Measurements from ENCODE around the gene CSAD. TPM values are rescaled to one million over a fixed set of nuclear protein-coding genes. Genes with fewer than 3 reads are reported as not detected.

Gene CSAD
- total RNA-seq, 5 donors from 2014 or later (not counting 1 experiment from before 2014, with no cell fraction given), result 48.6 to 69.6 (median 62.3) TPM

DNA sequence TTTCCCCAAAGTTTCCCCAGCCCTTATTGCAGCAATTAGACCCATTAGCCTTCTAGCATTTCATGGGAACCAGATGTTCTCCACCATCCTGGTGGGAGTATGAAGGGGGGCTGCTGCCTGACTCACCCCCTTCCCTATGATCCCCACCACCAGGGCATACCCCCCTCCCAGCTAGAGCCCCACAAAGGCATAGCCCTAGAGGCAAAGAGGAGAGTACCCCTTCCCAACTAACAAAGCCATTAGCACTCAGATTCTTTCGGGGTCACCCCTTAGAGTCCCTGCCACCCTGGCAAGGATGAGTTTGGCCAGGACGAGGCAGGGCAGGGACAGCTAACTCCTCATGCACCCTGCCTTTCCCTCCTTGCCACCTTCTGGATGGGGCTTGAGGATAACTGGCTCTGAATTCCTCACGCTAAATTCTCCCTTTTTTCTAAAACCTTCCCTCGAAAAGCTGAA is 42.1 kb upstream of the CSAD start:
- Histone ChIP-seq H3K4me1 (ENCODE audit: control insufficient read depth in 1 of 2, extremely low read depth in 1 of 2, insufficient read depth in 2 of 2, low read length in 2 of 2) (peaks cover 38 to 87% of the 10 kb centered on the region in 2 experiments), H3K27me3 (replicated peaks in 1 of 2; ENCODE audit: control insufficient read depth in 2 of 2, extremely low read depth in 1 of 2, insufficient read depth in 2 of 2, low read length in 1 of 2) (no peaks in the 10 kb centered on the region), H3K9me3 (no peaks in the 10 kb centered on the region), H3K36me3 (ENCODE audit: control insufficient read depth in 2 of 2, extremely low read depth in 1 of 2, insufficient read depth in 1 of 2, low read length in 1 of 2) (peaks cover 0 to 2% of the 10 kb centered on the region in 2 donors), H3K27ac (ENCODE audit: low read length) (peak overlapping the region; percentile 82), H3K4me3 (ENCODE audit: control insufficient read depth in 1 of 2, extremely low read depth in 1 of 2, low read length in 1 of 2) (no peak overlapping the region)
- ATAC-seq (replicated peaks in 1 of 4), result no peak
- Mint-ChIP-seq H3K27me3 (no peaks in the 10 kb centered on the region), H3K36me3 (peaks cover 9% of the 10 kb centered on the region), H3K4me1 (peaks cover 60 to 78% (median 67%) of the 10 kb centered on the region in 3 donors), H3K4me3 (peak overlapping the region; percentile 68 to 95 (median 75)), H3K9me3 (no peaks in the 10 kb centered on the region), H3K27ac (peak overlapping the region; percentile 94 to 98)
- WGBS (ENCODE audit: insufficient coverage), result no CpG with 5 or more reads among the region's 4 CpGs
- ChIA-PET POLR2A (no interaction called here), CTCF (interaction anchor here in 1 of 2 donors (0.6 to 1.3 kb wide), 5 partner anchors 22 to 190 kb away, joined by 3 to 4 read pairs (median 3); partner anchors contain the start of gene ESPL1)
- no peak for DNase-seq

DNA sequence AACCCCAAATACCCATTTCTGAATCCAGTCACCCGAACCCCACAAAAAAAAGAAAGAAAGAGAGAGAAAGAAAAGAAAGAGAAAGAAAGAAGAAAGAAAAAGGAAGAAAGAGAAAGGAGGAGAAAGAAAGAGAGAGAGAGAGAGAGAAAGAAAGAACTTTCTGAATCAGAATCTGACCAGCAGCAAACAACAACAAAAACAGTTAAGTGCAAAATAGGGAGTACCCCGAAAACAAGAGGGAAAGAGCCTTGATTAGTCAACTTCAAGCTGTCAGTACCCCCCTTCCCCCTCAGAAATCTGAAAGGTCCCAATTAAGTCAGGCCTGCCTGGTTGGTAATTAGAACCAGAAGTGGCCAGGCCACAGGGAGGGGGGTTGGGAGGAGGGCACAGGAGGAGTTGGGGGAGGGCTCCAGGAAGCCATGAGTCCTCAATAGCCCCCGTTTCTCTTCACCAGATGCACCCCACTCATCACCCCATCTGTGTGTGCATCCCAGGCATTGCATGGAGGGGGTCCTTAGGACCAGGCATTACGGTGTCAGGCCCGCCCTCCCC is 41.5 kb upstream of the CSAD start:
- Mint-ChIP-seq H3K27me3 (no peaks in the 10 kb centered on the region), H3K36me3 (peaks cover 9% of the 10 kb centered on the region), H3K27ac (peak overlapping the region; percentile 94 to 98), H3K4me3 (peak overlapping the region; percentile 68 to 95 (median 75)), H3K9me3 (no peaks in the 10 kb centered on the region), H3K4me1 (peaks cover 65 to 82% (median 71%) of the 10 kb centered on the region in 3 donors)
- peak overlapping the region in 1 of 2 donors; percentile 33 for H3K4me3 ChIP-seq (ENCODE audit: control insufficient read depth in 1 of 2, extremely low read depth in 1 of 2, low read length in 1 of 2)
- H3K27me3 ChIP-seq (replicated peaks in 1 of 2; ENCODE audit: control insufficient read depth in 2 of 2, extremely low read depth in 1 of 2, insufficient read depth in 2 of 2, low read length in 1 of 2), result no peaks in the 10 kb centered on the region
- peaks cover 43 to 88% of the 10 kb centered on the region in 2 experiments for H3K4me1 ChIP-seq (ENCODE audit: control insufficient read depth in 1 of 2, extremely low read depth in 1 of 2, insufficient read depth in 2 of 2, low read length in 2 of 2)
- no peaks in the 10 kb centered on the region for H3K9me3 ChIP-seq
- POLR2A ChIA-PET, result no interaction called here
- no CpG with 5 or more reads among the region's 5 CpGs for WGBS (ENCODE audit: insufficient coverage)
- peaks cover 0 to 2% of the 10 kb centered on the region in 2 donors for H3K36me3 ChIP-seq (ENCODE audit: control insufficient read depth in 2 of 2, extremely low read depth in 1 of 2, insufficient read depth in 1 of 2, low read length in 1 of 2)
- ATAC-seq (replicated peaks in 1 of 4) (no peak), DNase-seq (no peak)
- CTCF ChIA-PET, result interaction anchor here in 1 of 2 donors (0.6 to 1.3 kb wide), 2 partner anchors 29 to 72 kb away, joined by 3 read pairs; a partner anchor contains a TSS
- peak overlapping the region; percentile 82 for H3K27ac ChIP-seq (ENCODE audit: low read length)

DNA sequence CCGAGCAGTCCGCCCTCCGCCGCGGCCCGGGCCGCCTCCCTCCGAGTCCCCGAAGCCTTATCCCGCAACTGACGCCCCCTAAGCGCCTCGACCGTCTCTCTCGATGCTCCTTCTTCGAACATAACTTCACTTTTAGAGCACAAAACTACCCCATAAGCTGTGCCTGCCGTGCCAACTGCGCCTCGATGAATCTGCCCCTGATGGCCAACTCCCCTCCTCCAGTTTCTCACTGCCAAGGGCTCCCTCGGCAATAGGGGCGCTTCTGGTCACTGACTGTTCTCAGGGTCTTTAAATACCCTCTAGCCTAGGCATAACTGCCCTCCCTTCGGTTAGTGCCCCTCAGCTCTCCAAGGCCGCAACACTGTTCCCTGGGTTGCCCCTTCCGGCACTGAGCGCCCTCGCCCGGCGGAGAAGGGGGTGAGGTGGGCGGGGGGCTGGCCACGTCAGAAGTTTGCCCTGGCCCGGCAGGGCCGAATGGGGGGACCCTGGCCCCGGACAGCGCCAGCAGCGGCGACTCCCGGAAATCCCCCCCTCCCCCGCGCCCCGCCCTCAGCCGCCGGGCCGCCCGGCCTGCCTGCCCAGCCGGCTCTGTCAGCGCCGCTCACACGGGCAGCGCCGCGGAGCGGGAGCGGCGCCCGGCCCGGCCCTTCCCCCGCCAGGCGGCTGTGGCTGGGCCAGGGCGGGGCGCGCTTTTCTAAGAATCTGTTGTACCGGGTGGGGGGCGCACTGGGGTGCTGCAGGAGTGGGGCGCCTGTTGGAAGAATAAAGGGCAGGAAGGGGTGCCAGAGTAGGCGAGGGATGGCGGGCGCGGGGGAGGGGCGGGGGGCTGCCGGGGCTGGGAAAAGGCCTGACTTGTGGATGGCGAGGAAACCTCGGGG is 40.7 kb upstream of the CSAD start:
- H3K27ac ChIP-seq (ENCODE audit: low read length), result peak overlapping the region; percentile 98
- H3K9me3 ChIP-seq, result no peaks in the 10 kb centered on the region
- peak overlapping the region; percentile 94 to 98 for H3K27ac Mint-ChIP-seq
- peaks cover 69 to 83% (median 72%) of the 10 kb centered on the region in 3 donors for H3K4me1 Mint-ChIP-seq
- no peaks in the 10 kb centered on the region for H3K9me3 Mint-ChIP-seq
- H3K4me3 ChIP-seq (ENCODE audit: control insufficient read depth in 1 of 2, extremely low read depth in 1 of 2, low read length in 1 of 2), result peak overlapping the region; percentile 58 to 82
- CTCF ChIA-PET, result interaction anchor here in 1 of 2 donors (2.3 kb wide), 1 partner anchor 12 kb away, joined by 12 read pairs; no protein-coding TSS in a partner anchor
- H3K27me3 Mint-ChIP-seq, result no peaks in the 10 kb centered on the region
- peaks cover 5% of the 10 kb centered on the region for H3K36me3 Mint-ChIP-seq
- peaks cover 50 to 88% of the 10 kb centered on the region in 2 experiments for H3K4me1 ChIP-seq (ENCODE audit: control insufficient read depth in 1 of 2, extremely low read depth in 1 of 2, insufficient read depth in 2 of 2, low read length in 2 of 2)
- H3K27me3 ChIP-seq (replicated peaks in 1 of 2; ENCODE audit: control insufficient read depth in 2 of 2, extremely low read depth in 1 of 2, insufficient read depth in 2 of 2, low read length in 1 of 2), result no peaks in the 10 kb centered on the region
- no peaks in the 10 kb centered on the region for H3K36me3 ChIP-seq (ENCODE audit: control insufficient read depth in 2 of 2, extremely low read depth in 1 of 2, insufficient read depth in 1 of 2, low read length in 1 of 2)
- DNase-seq (peak in 12 of 35 experiments; percentile 18 to 64 (median 43)), ATAC-seq (replicated peaks in 1 of 4) (peak; percentile 17 to 23 (median 19))
- peak overlapping the region; percentile 95 to 98 (median 96) for H3K4me3 Mint-ChIP-seq
- WGBS (ENCODE audit: insufficient coverage), result under 1% methylated on average over 51 of the region's 72 CpGs
- POLR2A ChIA-PET, result no interaction called here

DNA sequence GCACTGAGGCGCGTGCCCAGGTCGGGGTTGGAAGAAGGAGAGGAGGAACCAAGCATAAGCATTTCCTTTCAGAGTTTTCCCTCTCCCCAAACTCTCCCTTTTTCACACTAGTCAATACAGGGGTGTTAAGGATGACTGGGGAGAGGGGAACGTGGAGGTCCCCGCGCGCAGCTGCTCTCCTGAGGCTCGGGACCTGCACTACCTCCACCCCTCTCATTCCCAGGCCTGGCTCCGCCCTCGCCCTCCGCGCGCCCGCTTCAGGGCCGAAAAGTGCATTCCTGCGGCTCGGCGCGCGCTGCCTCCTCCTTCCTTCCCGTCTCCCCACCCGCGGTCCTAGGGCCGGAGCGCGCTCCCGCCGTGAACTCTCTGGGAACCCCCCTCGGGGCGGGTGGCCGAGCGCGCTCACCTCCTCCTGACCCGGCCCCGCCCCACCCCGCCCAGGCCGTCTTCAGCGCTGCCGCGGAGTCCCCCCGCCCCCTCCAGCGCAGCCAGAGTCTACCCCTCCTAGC is 40.0 kb upstream of the CSAD start:
- Histone ChIP-seq H3K9me3 (no peaks in the 10 kb centered on the region), H3K4me1 (ENCODE audit: control insufficient read depth in 1 of 2, extremely low read depth in 1 of 2, insufficient read depth in 2 of 2, low read length in 2 of 2) (peaks cover 49 to 91% of the 10 kb centered on the region in 2 experiments), H3K36me3 (ENCODE audit: control insufficient read depth in 2 of 2, extremely low read depth in 1 of 2, insufficient read depth in 1 of 2, low read length in 1 of 2) (no peaks in the 10 kb centered on the region), H3K27me3 (replicated peaks in 1 of 2; ENCODE audit: control insufficient read depth in 2 of 2, extremely low read depth in 1 of 2, insufficient read depth in 2 of 2, low read length in 1 of 2) (no peaks in the 10 kb centered on the region), H3K4me3 (ENCODE audit: control insufficient read depth in 1 of 2, extremely low read depth in 1 of 2, low read length in 1 of 2) (peak overlapping the region; percentile 58 to 82), H3K27ac (ENCODE audit: low read length) (peak overlapping the region; percentile 98)
- Mint-ChIP-seq H3K36me3 (peaks cover 5% of the 10 kb centered on the region), H3K4me1 (peaks cover 72 to 85% (median 75%) of the 10 kb centered on the region in 3 donors), H3K27ac (peak overlapping the region; percentile 91 to 97), H3K27me3 (no peaks in the 10 kb centered on the region), H3K4me3 (peak overlapping the region; percentile 95 to 98 (median 96)), H3K9me3 (no peaks in the 10 kb centered on the region)
- POLR2A ChIA-PET, result interaction anchor here (0.5 to 0.6 kb wide), 3 partner anchors 32 to 55 kb away, joined by 5 to 9 read pairs (median 5); no protein-coding TSS in a partner anchor
- ATAC-seq (replicated peaks in 1 of 4), result peak; percentile 61 to 69 (median 62)
- DNase-seq, result peak in 33 of 35 experiments; percentile 50 to 90 (median 66)
- CTCF ChIA-PET, result interaction anchor here (0.6 to 2.3 kb wide), 15 partner anchors 8 to 159 kb away, joined by 3 to 12 read pairs (median 3); partner anchors contain the start of genes ESPL1 (in 1 of the 2), MYG1 (in 1 of the 2) and SP1 (in 1 of the 2)
- 0% methylated on average over 27 of the region's 42 CpGs for WGBS (ENCODE audit: insufficient coverage)

DNA sequence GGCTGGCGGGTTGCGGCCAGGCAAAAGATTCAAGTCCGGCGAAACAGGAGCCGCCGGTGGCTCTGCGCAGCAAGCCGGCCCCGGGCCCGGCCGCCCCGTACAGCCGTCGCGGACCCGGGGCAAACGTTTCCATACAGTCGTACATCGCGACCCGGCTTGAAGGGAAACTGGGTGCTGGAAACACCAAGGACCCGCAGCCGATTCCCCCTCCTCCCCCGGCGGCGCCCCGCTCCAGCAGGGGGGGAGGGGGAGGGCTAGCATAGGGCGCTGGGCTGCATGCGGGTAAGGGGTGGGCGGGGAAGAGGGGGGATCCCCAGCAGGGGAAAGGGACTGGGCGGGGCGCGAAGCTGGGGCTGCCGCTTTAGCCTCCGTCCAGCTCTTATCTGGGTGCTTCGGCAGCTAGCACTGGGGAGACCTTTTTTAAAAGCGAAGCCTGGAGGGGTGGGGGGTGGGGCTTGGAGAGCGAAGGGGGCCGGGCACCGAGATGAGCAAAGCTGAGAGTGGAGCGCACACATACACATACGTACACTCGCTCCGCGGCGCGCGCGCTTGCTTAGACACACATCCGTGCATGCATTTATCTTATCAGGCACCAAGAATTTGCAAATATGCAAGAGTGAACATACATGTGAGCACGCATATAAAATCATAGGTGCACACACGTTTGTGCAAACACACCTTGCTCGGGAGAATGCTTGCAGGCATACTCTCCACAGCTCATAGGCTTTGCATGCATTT is 39.4 kb upstream of the CSAD start:
- Mint-ChIP-seq H3K27me3 (no peaks in the 10 kb centered on the region), H3K36me3 (peaks cover 5% of the 10 kb centered on the region), H3K9me3 (no peaks in the 10 kb centered on the region), H3K27ac (peak overlapping the region; percentile 92 to 99), H3K4me1 (peaks cover 72 to 82% (median 75%) of the 10 kb centered on the region in 3 donors), H3K4me3 (peak overlapping the region; percentile 95 to 98 (median 96))
- Histone ChIP-seq H3K4me1 (ENCODE audit: control insufficient read depth in 1 of 2, extremely low read depth in 1 of 2, insufficient read depth in 2 of 2, low read length in 2 of 2) (peaks cover 50 to 91% of the 10 kb centered on the region in 2 experiments), H3K27me3 (replicated peaks in 1 of 2; ENCODE audit: control insufficient read depth in 2 of 2, extremely low read depth in 1 of 2, insufficient read depth in 2 of 2, low read length in 1 of 2) (no peaks in the 10 kb centered on the region), H3K9me3 (no peaks in the 10 kb centered on the region), H3K36me3 (ENCODE audit: control insufficient read depth in 2 of 2, extremely low read depth in 1 of 2, insufficient read depth in 1 of 2, low read length in 1 of 2) (peaks cover 0 to 5% of the 10 kb centered on the region in 2 donors), H3K4me3 (ENCODE audit: control insufficient read depth in 1 of 2, extremely low read depth in 1 of 2, low read length in 1 of 2) (peak overlapping the region; percentile 82 to 85), H3K27ac (ENCODE audit: low read length) (peak overlapping the region; percentile 92)
- DNase-seq, result peak; percentile 68 to 91 (median 82)
- peak; percentile 66 to 75 (median 72) for ATAC-seq (replicated peaks in 1 of 4)
- WGBS (ENCODE audit: insufficient coverage), result 0% methylated on average over 17 of the region's 53 CpGs
- ChIA-PET CTCF (interaction anchor here (0.6 to 2.3 kb wide), 17 partner anchors 8 to 160 kb away, joined by 3 to 17 read pairs (median 4); partner anchors contain the start of genes ESPL1 (in 1 of the 2), MYG1 (in 1 of the 2) and SP1 (in 1 of the 2)), POLR2A (interaction anchor here (0.5 to 0.7 kb wide), 5 partner anchors 8 to 55 kb away, joined by 4 to 9 read pairs (median 5); no protein-coding TSS in a partner anchor)
